HEK293 (cell line): Measurements from ENCODE around the gene RHOF.

ENCODE experiments used
- CTCF ChIP-seq: fragments of 450-650 bp; formaldehyde crosslinking; IDR thresholded peaks from 2 replicates; pipeline ENCODE4 v1.5.1; 2016; ENCODE audit warnings: missing biosample characterization, missing genetic modification characterization
- ELK4 ChIP-seq: IDR thresholded peaks from 2 replicates; pipeline ENCODE4 v1.6.1; 2011; ENCODE audit warnings: mild to moderate bottlenecking, low read depth, low read length, borderline replicate concordance
- FEZF1 ChIP-seq: fragments of 450-650 bp; formaldehyde crosslinking; IDR thresholded peaks from 2 replicates; pipeline ENCODE4 v1.5.1; 2016; ENCODE audit warnings: missing biosample characterization, missing genetic modification characterization
- HOXC10 ChIP-seq: sonication (generic); formaldehyde crosslinking; IDR thresholded peaks from 2 replicates; pipeline ENCODE4 v1.8.1; 2023; ENCODE audit warnings: mild to moderate bottlenecking, missing genetic modification reagents
- IKZF3 ChIP-seq: fragments of 450-650 bp; IDR thresholded peaks from 2 replicates; pipeline ENCODE4 v1.5.0; 2018; ENCODE audit warnings: missing biosample characterization, mild to moderate bottlenecking, missing genetic modification characterization, moderate library complexity
- KLF9 ChIP-seq: fragments of 450-650 bp; formaldehyde crosslinking; IDR thresholded peaks from 2 replicates; pipeline ENCODE4 v1.5.1; 2016; ENCODE audit warnings: missing biosample characterization, missing genetic modification characterization, low read depth
- OVOL3 ChIP-seq: fragments of 450-650 bp; formaldehyde crosslinking; IDR thresholded peaks from 2 replicates; pipeline ENCODE4 v1.5.1; 2016; ENCODE audit warnings: missing biosample characterization, missing genetic modification characterization
- REPIN1 ChIP-seq: fragments of 450-650 bp; formaldehyde crosslinking; IDR thresholded peaks from 2 replicates; pipeline ENCODE4 v1.5.1; 2017; ENCODE audit warnings: missing biosample characterization, missing genetic modification characterization, low read depth
- SETDB1 ChIP-seq: IDR thresholded peaks from one replicate; pipeline ENCODE4 v1.6.1; 2017; ENCODE audit warnings: mild to moderate bottlenecking, low read length, moderate library complexity, mixed read lengths; ENCODE audit not compliant: insufficient read length
- SP2 ChIP-seq: fragments of 450-650 bp; formaldehyde crosslinking; IDR thresholded peaks from 2 replicates; pipeline ENCODE4 v1.5.1; 2016; ENCODE audit warnings: missing biosample characterization, missing genetic modification characterization
- TCF7L2 ChIP-seq: IDR thresholded peaks from 2 replicates; pipeline ENCODE4 v1.6.1; 2011; ENCODE audit warnings: low read depth, mild to moderate bottlenecking, inconsistent platforms, low read length, moderate library complexity, borderline replicate concordance
- TRIM28 ChIP-seq: IDR thresholded peaks from 2 replicates; pipeline ENCODE4 v1.6.1; 2011; ENCODE audit warnings: low read length, control low read depth, borderline replicate concordance
- ZBTB48 ChIP-seq: fragments of 450-650 bp; formaldehyde crosslinking; IDR thresholded peaks from 2 replicates; pipeline ENCODE4 v1.5.1; 2016; ENCODE audit warnings: missing biosample characterization, missing genetic modification characterization
- ZFP69B ChIP-seq: fragments of 450-650 bp; formaldehyde crosslinking; IDR thresholded peaks from 2 replicates; pipeline ENCODE4 v1.5.1; 2016; ENCODE audit warnings: missing biosample characterization, missing genetic modification characterization
- ZNF112 ChIP-seq: fragments of 450-650 bp; formaldehyde crosslinking; IDR thresholded peaks from 2 replicates; pipeline ENCODE4 v1.5.0; 2017; ENCODE audit warnings: missing biosample characterization, missing genetic modification characterization
- ZNF114 ChIP-seq: fragments of 450-650 bp; formaldehyde crosslinking; IDR thresholded peaks from 2 replicates; pipeline ENCODE4 v1.5.0; 2017; ENCODE audit warnings: missing biosample characterization, missing genetic modification characterization
- ZNF133 ChIP-seq: fragments of 450-650 bp; formaldehyde crosslinking; IDR thresholded peaks from 2 replicates; pipeline ENCODE4 v1.5.1; 2016; ENCODE audit warnings: missing biosample characterization, missing genetic modification characterization
- ZNF2 ChIP-seq: fragments of 450-650 bp; formaldehyde crosslinking; IDR thresholded peaks from 2 replicates; pipeline ENCODE4 v1.5.1; 2016; ENCODE audit warnings: missing biosample characterization, missing genetic modification characterization
- ZNF214 ChIP-seq: fragments of 450-650 bp; formaldehyde crosslinking; IDR thresholded peaks from 2 replicates; pipeline ENCODE4 v1.5.1; 2017; ENCODE audit warnings: missing biosample characterization, mild to moderate bottlenecking, missing genetic modification characterization, borderline replicate concordance
- ZNF302 ChIP-seq: fragments of 450-650 bp; formaldehyde crosslinking; IDR thresholded peaks from 2 replicates; pipeline ENCODE4 v1.5.1; 2016; ENCODE audit warnings: missing biosample characterization, missing genetic modification characterization, low read depth
- ZNF335 ChIP-seq: fragments of 450-650 bp; formaldehyde crosslinking; conservative IDR thresholded peaks from 2 replicates; pipeline ENCODE4 v1.5.1; 2016; ENCODE audit warnings: missing biosample characterization, missing genetic modification characterization
- ZNF366 ChIP-seq: fragments of 450-650 bp; formaldehyde crosslinking; conservative IDR thresholded peaks from 2 replicates; pipeline ENCODE4 v1.5.1; 2016; ENCODE audit warnings: missing biosample characterization, missing genetic modification characterization
- ZNF433 ChIP-seq: fragments of 450-650 bp; formaldehyde crosslinking; IDR thresholded peaks from 2 replicates; pipeline ENCODE4 v1.5.1; 2016; ENCODE audit warnings: missing biosample characterization, missing genetic modification characterization, low read depth
- ZNF501 ChIP-seq: fragments of 450-650 bp; formaldehyde crosslinking; IDR thresholded peaks from 2 replicates; pipeline ENCODE4 v1.5.1; 2016; ENCODE audit warnings: missing biosample characterization, missing genetic modification characterization
- ZNF555 ChIP-seq: fragments of 450-650 bp; formaldehyde crosslinking; conservative IDR thresholded peaks from 2 replicates; pipeline ENCODE4 v1.5.1; 2017; ENCODE audit warnings: missing biosample characterization, mild to moderate bottlenecking, missing genetic modification characterization, inconsistent platforms
- ZNF571 ChIP-seq: fragments of 450-650 bp; formaldehyde crosslinking; IDR thresholded peaks from 2 replicates; pipeline ENCODE4 v1.5.0; 2017; ENCODE audit warnings: missing biosample characterization, missing genetic modification characterization
- ZNF596 ChIP-seq: fragments of 450-650 bp; IDR thresholded peaks from 2 replicates; pipeline ENCODE4 v1.5.0; 2018; ENCODE audit warnings: missing biosample characterization, mild to moderate bottlenecking, missing genetic modification characterization, moderate library complexity
- ZNF645 ChIP-seq: fragments of 450-650 bp; formaldehyde crosslinking; IDR thresholded peaks from 2 replicates; pipeline ENCODE4; 2016; ENCODE audit warnings: missing biosample characterization, missing genetic modification characterization
- ZNF664 ChIP-seq: fragments of 450-650 bp; formaldehyde crosslinking; IDR thresholded peaks from 2 replicates; pipeline ENCODE4 v1.5.1; 2016; ENCODE audit warnings: missing biosample characterization, missing genetic modification characterization
- ZNF747 ChIP-seq: fragments of 450-650 bp; formaldehyde crosslinking; IDR thresholded peaks from 2 replicates; pipeline ENCODE4 v1.5.1; 2016; ENCODE audit warnings: missing biosample characterization, missing genetic modification characterization
- ZNF785 ChIP-seq: fragments of 450-650 bp; formaldehyde crosslinking; IDR thresholded peaks from 2 replicates; pipeline ENCODE4 v1.5.1; 2016; ENCODE audit warnings: missing biosample characterization, missing genetic modification characterization
- ZNF830 ChIP-seq: fragments of 450-650 bp; IDR thresholded peaks from 2 replicates; pipeline ENCODE4 v1.5.0; 2018; ENCODE audit warnings: missing biosample characterization, missing genetic modification characterization, low read depth, mild to moderate bottlenecking, moderate library complexity
- ZSCAN16 ChIP-seq: fragments of 450-650 bp; formaldehyde crosslinking; IDR thresholded peaks from 2 replicates; pipeline ENCODE4 v1.5.1; 2016; ENCODE audit warnings: missing biosample characterization, missing genetic modification characterization
- TF ChIP-seq, protein P1 (sequence below): fragments of 450-650 bp; formaldehyde crosslinking; IDR thresholded peaks from 2 replicates; pipeline ENCODE4 v1.5.1; 2017; ENCODE audit warnings: missing biosample characterization, mild to moderate bottlenecking, missing genetic modification characterization, moderate library complexity
- TF ChIP-seq, protein P2 (sequence below): fragments of 450-650 bp; IDR thresholded peaks from 2 replicates; pipeline ENCODE4 v1.5.1; 2018; ENCODE audit warnings: missing biosample characterization, mild to moderate bottlenecking, missing genetic modification characterization

Gene RHOF

DNA sequence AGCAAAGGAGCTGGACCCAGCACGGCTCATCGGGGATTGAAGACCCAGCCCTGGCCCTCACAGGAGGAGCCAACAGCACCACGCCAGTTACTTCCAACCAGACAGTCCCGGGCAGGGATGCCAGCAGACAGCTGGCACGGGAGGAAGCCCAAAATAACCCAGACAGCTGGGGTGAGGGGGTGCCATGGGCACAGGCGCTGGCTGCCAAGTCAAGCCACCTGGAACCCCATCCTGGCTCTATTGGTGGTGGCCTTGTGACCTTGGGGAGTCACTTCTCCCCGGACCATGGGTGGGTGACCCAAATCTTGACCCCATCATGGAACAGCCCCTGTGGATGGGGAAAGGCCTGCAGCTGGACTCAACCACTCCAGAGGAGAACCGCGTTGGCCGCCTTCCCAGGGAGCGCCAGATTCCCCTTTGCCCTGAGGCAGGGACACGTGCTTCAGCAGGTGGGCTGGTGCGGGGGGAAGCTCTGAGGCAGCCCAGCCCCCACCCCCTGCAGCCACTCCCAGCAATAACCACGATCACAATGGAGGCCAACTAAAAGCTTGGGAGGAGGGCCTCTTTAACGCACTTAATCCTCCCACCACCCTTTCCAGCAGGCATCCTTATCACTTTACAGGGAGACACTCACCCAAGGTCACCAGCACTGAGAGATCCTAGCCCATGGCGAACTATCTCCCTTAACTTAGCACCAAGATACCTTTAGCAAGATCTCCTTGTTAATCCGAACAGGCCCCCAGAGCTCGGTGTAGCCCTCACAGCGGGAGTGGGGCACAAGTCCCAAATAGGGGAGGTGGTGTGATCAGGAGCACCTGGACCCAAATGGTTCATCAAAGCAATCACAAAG lies 4.7 kb upstream of the RHOF start (continued):
- TF ChIP-seq, protein P1, sequence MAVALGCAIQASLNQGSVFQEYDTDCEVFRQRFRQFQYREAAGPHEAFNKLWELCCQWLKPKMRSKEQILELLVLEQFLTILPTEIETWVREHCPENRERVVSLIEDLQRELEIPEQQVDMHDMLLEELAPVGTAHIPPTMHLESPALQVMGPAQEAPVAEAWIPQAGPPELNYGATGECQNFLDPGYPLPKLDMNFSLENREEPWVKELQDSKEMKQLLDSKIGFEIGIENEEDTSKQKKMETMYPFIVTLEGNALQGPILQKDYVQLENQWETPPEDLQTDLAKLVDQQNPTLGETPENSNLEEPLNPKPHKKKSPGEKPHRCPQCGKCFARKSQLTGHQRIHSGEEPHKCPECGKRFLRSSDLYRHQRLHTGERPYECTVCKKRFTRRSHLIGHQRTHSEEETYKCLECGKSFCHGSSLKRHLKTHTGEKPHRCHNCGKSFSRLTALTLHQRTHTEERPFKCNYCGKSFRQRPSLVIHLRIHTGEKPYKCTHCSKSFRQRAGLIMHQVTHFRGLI: peak; percentile 60
- TF ChIP-seq CTCF (tag by site-specific recombination) (no peak), IKZF3 (peak; percentile 87), OVOL3 (tag by site-specific recombination) (no peak), ZNF645 (tag by site-specific recombination) (no peak), FEZF1 (tag by site-specific recombination) (peak; percentile 85), ZNF785 (tag by site-specific recombination) (no peak), SETDB1 (no peak), ZNF747 (tag by site-specific recombination) (no peak), ZNF133 (tag by site-specific recombination) (no peak), ZSCAN16 (tag by site-specific recombination) (no peak), ZNF2 (tag by site-specific recombination) (no peak), ZNF596 (tag by site-specific recombination) (no peak), ZNF366 (peak; percentile 42; the same call in 1 of the 2 replicates), ZNF302 (no peak), ZNF501 (tag by site-specific recombination) (no peak), ZNF664 (tag by site-specific recombination) (no peak), HOXC10 (CRISPR knock-in tag) (no peak), ZNF433 (tag by site-specific recombination) (no peak), ZBTB48 (peak; percentile 96), ELK4 (no peak), ZNF830 (no peak), ZNF214 (tag by site-specific recombination) (no peak), ZNF555 (no peak), TCF7L2 (no peak), ZNF571 (tag by site-specific recombination) (no peak), TRIM28 (peak; percentile 61; the same call in 1 of the 2 replicates), ZNF114 (tag by site-specific recombination) (no peak), KLF9 (tag by site-specific recombination) (peak; percentile 74), ZNF112 (no peak), ZFP69B (tag by site-specific recombination) (no peak), REPIN1 (tag by site-specific recombination) (no peak), SP2 (peak; percentile 68), ZNF335 (tag by site-specific recombination) (no peak)
- TF ChIP-seq, protein P2, sequence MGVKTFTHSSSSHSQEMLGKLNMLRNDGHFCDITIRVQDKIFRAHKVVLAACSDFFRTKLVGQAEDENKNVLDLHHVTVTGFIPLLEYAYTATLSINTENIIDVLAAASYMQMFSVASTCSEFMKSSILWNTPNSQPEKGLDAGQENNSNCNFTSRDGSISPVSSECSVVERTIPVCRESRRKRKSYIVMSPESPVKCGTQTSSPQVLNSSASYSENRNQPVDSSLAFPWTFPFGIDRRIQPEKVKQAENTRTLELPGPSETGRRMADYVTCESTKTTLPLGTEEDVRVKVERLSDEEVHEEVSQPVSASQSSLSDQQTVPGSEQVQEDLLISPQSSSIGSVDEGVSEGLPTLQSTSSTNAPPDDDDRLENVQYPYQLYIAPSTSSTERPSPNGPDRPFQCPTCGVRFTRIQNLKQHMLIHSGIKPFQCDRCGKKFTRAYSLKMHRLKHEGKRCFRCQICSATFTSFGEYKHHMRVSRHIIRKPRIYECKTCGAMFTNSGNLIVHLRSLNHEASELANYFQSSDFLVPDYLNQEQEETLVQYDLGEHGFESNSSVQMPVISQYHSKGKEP (tag by site-specific recombination): peak; percentile 56; the same call in 1 of the 2 replicates
